Mucosa of stomach (tissue), 1 donor: Measurements from ENCODE around the gene PBRM1.
"Not testable (repeated sequence)": the region's sequence is repeated elsewhere in the genome, so short reads cannot be mapped to it uniquely, and the experiment has no call there.

Experiments
- H3K27me3 ChIP-seq: one replicate; pipeline ENCODE4 v1.7.0; 2013; ENCODE audit warnings: mild to moderate bottlenecking, low read length; ENCODE audit not compliant: control insufficient read depth, insufficient read depth
- H3K36me3 ChIP-seq: one replicate; pipeline ENCODE4 v1.7.0; 2013; ENCODE audit warnings: low read length; ENCODE audit not compliant: control insufficient read depth, insufficient read depth
- H3K4me1 ChIP-seq: one replicate; pipeline ENCODE4 v1.7.0; 2013; ENCODE audit warnings: mild to moderate bottlenecking, low read length; ENCODE audit not compliant: control insufficient read depth, insufficient read depth
- H3K4me3 ChIP-seq: one replicate; pipeline ENCODE4 v1.7.0; 2013; ENCODE audit warnings: low read length
- H3K9ac ChIP-seq: one replicate; pipeline ENCODE4 v1.7.0; 2013; ENCODE audit warnings: mild to moderate bottlenecking, low read length, moderate library complexity
- H3K9me3 ChIP-seq: one replicate; pipeline ENCODE4 v1.7.0; 2013; ENCODE audit warnings: mild to moderate bottlenecking, low read length, moderate library complexity; ENCODE audit not compliant: control insufficient read depth
- donor health status: Pancreatic carcinoma.

Gene PBRM1

GRCh38 chr3:52529376-52530333, 156.1 kb downstream of the PBRM1 start:
- Histone ChIP-seq H3K9ac (no peak overlapping the region), H3K9me3 (no peaks in the 10 kb centered on the region), H3K4me3 (no peak overlapping the region), H3K27me3 (no peaks in the 10 kb centered on the region), H3K36me3 (no peaks in the 10 kb centered on the region), H3K4me1 (peaks cover 15% of the 10 kb centered on the region)

- Histone ChIP-seq H3K9me3 (no peaks in the 10 kb centered on the region), H3K36me3 (no peaks in the 10 kb centered on the region), H3K4me3 (no peak overlapping the region), H3K27me3 (no peaks in the 10 kb centered on the region), H3K9ac (no peak overlapping the region), H3K4me1 (peaks cover 9% of the 10 kb centered on the region)
Measured at GRCh38 chr3:52528586-52529375, 156.9 kb downstream of the PBRM1 start.

GRCh38 chr3:52527732-52528585, 157.8 kb downstream of the PBRM1 start:
- no peak overlapping the region for H3K4me3 ChIP-seq
- no peaks in the 10 kb centered on the region for H3K27me3 ChIP-seq
- H3K4me1 ChIP-seq, result peaks cover 8% of the 10 kb centered on the region
- no peaks in the 10 kb centered on the region for H3K9me3 ChIP-seq
- H3K36me3 ChIP-seq, result no peaks in the 10 kb centered on the region
- no peak overlapping the region for H3K9ac ChIP-seq

GRCh38 chr3:52527039-52527731, 158.5 kb downstream of the PBRM1 start:
- no peaks in the 10 kb centered on the region for H3K27me3 ChIP-seq
- H3K9me3 ChIP-seq, result no peaks in the 10 kb centered on the region
- H3K4me3 ChIP-seq, result no peak overlapping the region
- H3K4me1 ChIP-seq, result no peaks in the 10 kb centered on the region
- H3K36me3 ChIP-seq, result no peaks in the 10 kb centered on the region
- H3K9ac ChIP-seq, result no peak overlapping the region

- H3K9ac ChIP-seq, H3K9me3 ChIP-seq, H3K27me3 ChIP-seq, H3K4me1 ChIP-seq, H3K36me3 ChIP-seq, H3K4me3 ChIP-seq: not testable (repeated sequence)
Measured at GRCh38 chr3:52526671-52527038, 159.1 kb downstream of the PBRM1 start.

- no peak overlapping the region for H3K9ac ChIP-seq
- H3K4me1 ChIP-seq, result no peaks in the 10 kb centered on the region
- H3K36me3 ChIP-seq, result no peaks in the 10 kb centered on the region
Measured at GRCh38 chr3:52525680-52526561, 159.8 kb downstream of the PBRM1 start.

GRCh38 chr3:52524752-52525679, 160.7 kb downstream of the PBRM1 start:
- Histone ChIP-seq H3K4me1 (no peaks in the 10 kb centered on the region), H3K27me3 (no peaks in the 10 kb centered on the region), H3K4me3 (no peak overlapping the region), H3K36me3 (no peaks in the 10 kb centered on the region), H3K9me3 (no peaks in the 10 kb centered on the region), H3K9ac (no peak overlapping the region)

More at GRCh38 chr3:52525680-52526561, 159.8 kb downstream of the PBRM1 start:
- H3K4me3 ChIP-seq, result no peak overlapping the region
- no peaks in the 10 kb centered on the region for H3K9me3 ChIP-seq
- H3K27me3 ChIP-seq, result no peaks in the 10 kb centered on the region

GRCh38 chr3:52524258-52524751, 161.4 kb downstream of the PBRM1 start:
- no peaks in the 10 kb centered on the region for H3K36me3 ChIP-seq
- no peak overlapping the region for H3K4me3 ChIP-seq
- no peaks in the 10 kb centered on the region for H3K27me3 ChIP-seq
- H3K4me1 ChIP-seq, result no peaks in the 10 kb centered on the region
- H3K9ac ChIP-seq, result no peak overlapping the region
- no peaks in the 10 kb centered on the region for H3K9me3 ChIP-seq

- H3K4me1 ChIP-seq, result no peaks in the 10 kb centered on the region
- no peak overlapping the region for H3K4me3 ChIP-seq
- no peaks in the 10 kb centered on the region for H3K9me3 ChIP-seq
- no peaks in the 10 kb centered on the region for H3K27me3 ChIP-seq
- H3K36me3 ChIP-seq, result no peaks in the 10 kb centered on the region
- H3K9ac ChIP-seq, result no peak overlapping the region
Measured at GRCh38 chr3:52523386-52524257, 162.1 kb downstream of the PBRM1 start.
